Endothelial cell of umbilical vein (primary cell): ENCODE data around the gene LCN15. TPM values are rescaled to one million over a fixed set of nuclear protein-coding genes. Genes with fewer than 3 reads are reported as not detected.

Experiments used
- BruUV-seq: library from RNA; stranded (reverse); fragments of 400-500 nt; replicated peaks from 2 replicates; lab custom pipeline; 2021; lab: Mats Ljungman, UMichigan
- CTCF ChIA-PET: fragments of 300-600, 350-600 bp; sonication (Branson Sonifier 250); formaldehyde crosslinking; loops from one replicate; lab custom pipeline; 2021; ENCODE audit warnings: antibody characterized with exemption, inconsistent platforms; lab: Charles Lee
- POLR2A ChIA-PET: fragments of 300-600, 350-600 bp; sonication (Branson Sonifier 250); formaldehyde crosslinking; loops from one replicate; lab custom pipeline; 2021; ENCODE audit warnings: antibody characterized with exemption, inconsistent platforms; lab: Charles Lee
- DNase-seq: peaks from one replicate; pipeline ENCODE4 v3.0.0-alpha.2; 2011; ENCODE audit warnings: low read depth, low spot score
- FAIRE-seq: peaks from 2 replicates; lab custom pipeline; 2011; peaks lifted over from hg19 to GRCh38; lab: Jason Lieb, UNC
- H2AFZ ChIP-seq: 2 replicates; pipeline ENCODE4 v1.6.0; 2012; ENCODE audit warnings: low read depth, low read length, control low read depth, inconsistent platforms
- H3K27ac ChIP-seq: 2 replicates; pipeline ENCODE4 v1.5.1; 2011; ENCODE audit warnings: low read depth, mild to moderate bottlenecking, control low read depth, low read length, moderate library complexity; ENCODE audit not compliant: insufficient read depth
- H3K27me3 ChIP-seq, 2 experiments: 2 replicates each; pipeline versions ENCODE4 v1.6.0 to v1.6.1; 2011; ENCODE audit warnings: low read length in 2 of 2, mixed read lengths in 1 of 2; ENCODE audit not compliant: control insufficient read depth in 2 of 2, insufficient read depth in 2 of 2
- H3K36me3 ChIP-seq, 2 experiments: 2 replicates in 1 of 2; 3 replicates in 1 of 2; pipeline ENCODE4 v1.5.1; 2011; ENCODE audit warnings: low read length in 2 of 2, mild to moderate bottlenecking in 1 of 2, moderate library complexity in 1 of 2; ENCODE audit not compliant: control insufficient read depth in 2 of 2, insufficient read depth in 2 of 2; ENCODE audit errors: extremely low read depth in 1 of 2
- H3K4me1 ChIP-seq: 3 replicates; pipeline ENCODE4 v1.5.1; 2011; ENCODE audit warnings: mild to moderate bottlenecking, low read length; ENCODE audit not compliant: control insufficient read depth, insufficient read depth; ENCODE audit errors: extremely low read depth
- H3K4me2 ChIP-seq: 2 replicates; pipeline ENCODE4 v1.6.1; 2011; ENCODE audit warnings: low read length, control low read depth, mixed read lengths; ENCODE audit not compliant: insufficient read depth
- H3K4me3 ChIP-seq, 3 experiments: fragments of 200-600 bp in 1 of 3; sonication (generic), shearing (Covaris generic) in 1 of 3; replicated peaks in 1 of 3; 2 replicates each; pipeline ENCODE4 v1.5.1; 2011 to 2016; ENCODE audit warnings: control low read depth in 3 of 3, low read length in 3 of 3, mild to moderate bottlenecking in 2 of 3, inconsistent platforms in 1 of 3, low read depth in 1 of 3, moderate library complexity in 1 of 3; ENCODE audit not compliant: insufficient read depth in 1 of 3
- H3K79me2 ChIP-seq: 2 replicates; pipeline ENCODE4 v1.6.0; 2012; ENCODE audit warnings: low read length, inconsistent platforms; ENCODE audit not compliant: control insufficient read depth, insufficient read depth
- H3K9ac ChIP-seq: replicated peaks from 2 replicates; pipeline ENCODE3; 2011; ENCODE audit warnings: low read length, control low read depth; ENCODE audit not compliant: insufficient read depth; ENCODE audit errors: extremely low read depth
- H3K9me1 ChIP-seq: replicated peaks from 3 replicates; pipeline ENCODE4 v1.6.0; 2011; ENCODE audit warnings: mild to moderate bottlenecking, low read length; ENCODE audit not compliant: control insufficient read depth, insufficient read depth; ENCODE audit errors: extremely low read depth
- H3K9me3 ChIP-seq: replicated peaks from 2 replicates; pipeline ENCODE4 v1.5.1; 2012; ENCODE audit warnings: low read length, inconsistent platforms; ENCODE audit not compliant: control insufficient read depth, insufficient read depth
- H4K20me1 ChIP-seq: replicated peaks from 2 replicates; pipeline ENCODE3; 2011; ENCODE audit warnings: mild to moderate bottlenecking, low read length; ENCODE audit not compliant: control insufficient read depth, insufficient read depth; ENCODE audit errors: extremely low read depth
- CTCF ChIP-seq, 2 donors: IDR thresholded peaks; 1 replicate in 1 of 2; 2 replicates in 1 of 2; pipeline ENCODE4 v1.5.1; 2011; ENCODE audit warnings: low read length in 2 of 2, mild to moderate bottlenecking in 2 of 2, moderate library complexity in 2 of 2, control low read depth in 1 of 2, inconsistent platforms in 1 of 2, low read depth in 1 of 2; ENCODE audit not compliant: insufficient read depth in 1 of 2; ENCODE audit errors: extremely low read depth in 1 of 2
- EZH2 ChIP-seq: IDR thresholded peaks from 2 replicates; pipeline ENCODE4 v1.6.1; 2012; ENCODE audit warnings: borderline replicate concordance, low read depth, mild to moderate bottlenecking, moderate library complexity, low read length, inconsistent platforms; ENCODE audit not compliant: severe bottlenecking
- MAX ChIP-seq: IDR thresholded peaks from 2 replicates; pipeline ENCODE4 v1.6.1; 2011; ENCODE audit not compliant: insufficient read depth, insufficient read length
- MYC ChIP-seq: IDR thresholded peaks from one replicate; pipeline ENCODE4 v1.6.1; 2011; ENCODE audit warnings: mild to moderate bottlenecking, low read depth, low read length
- POLR2A ChIP-seq: IDR thresholded peaks from 2 replicates; pipeline ENCODE4 v1.6.1; 2012; ENCODE audit warnings: low read depth, mild to moderate bottlenecking, control low read depth, low read length
- POLR2AphosphoS5 ChIP-seq: IDR thresholded peaks from 2 replicates; pipeline ENCODE4 v1.6.1; 2012; ENCODE audit warnings: low read depth, mild to moderate bottlenecking, control low read depth, low read length, moderate library complexity; ENCODE audit not compliant: insufficient read depth
- dilution Hi-C: fragments of 300-500 bp; cut with MboI; formaldehyde crosslinking; loops from one replicate; pipeline ENCODE4 v1.15.0; 2019; ENCODE audit warnings: low sequenced_read_pairs; ENCODE audit not compliant: extremely low pct_ligation_motif_present
- intact Hi-C: fragments of 100-400 bp; cut with micrococcal nuclease; formaldehyde crosslinking; loops from one replicate; pipeline ENCODE4 v1.10.0; 2022
- polyA plus RNA-seq, 4 experiments: library from polyadenylated mRNA; depleted of rRNA in 3 of 4; stranded (reverse) in 3 of 4; unstranded in 1 of 4; fragments of >200 nt; gene quantifications; 2 replicates each; pipeline versions ENCODE4 v1.2.1 to v1.2.3, GENCODE V29; 2011 to 2012; ENCODE audit warnings: missing spikeins in 1 of 4
- total RNA-seq: library from RNA; stranded (reverse); gene quantifications from 2 replicates; pipeline ENCODE4 v1.2.3, GENCODE V29; 2021

The LCN15 gene
- total and polyA plus RNA-seq, 2 donors (not counting 3 experiments of a cell fraction or from before 2014, with no cell fraction given): not detected

DNA sequence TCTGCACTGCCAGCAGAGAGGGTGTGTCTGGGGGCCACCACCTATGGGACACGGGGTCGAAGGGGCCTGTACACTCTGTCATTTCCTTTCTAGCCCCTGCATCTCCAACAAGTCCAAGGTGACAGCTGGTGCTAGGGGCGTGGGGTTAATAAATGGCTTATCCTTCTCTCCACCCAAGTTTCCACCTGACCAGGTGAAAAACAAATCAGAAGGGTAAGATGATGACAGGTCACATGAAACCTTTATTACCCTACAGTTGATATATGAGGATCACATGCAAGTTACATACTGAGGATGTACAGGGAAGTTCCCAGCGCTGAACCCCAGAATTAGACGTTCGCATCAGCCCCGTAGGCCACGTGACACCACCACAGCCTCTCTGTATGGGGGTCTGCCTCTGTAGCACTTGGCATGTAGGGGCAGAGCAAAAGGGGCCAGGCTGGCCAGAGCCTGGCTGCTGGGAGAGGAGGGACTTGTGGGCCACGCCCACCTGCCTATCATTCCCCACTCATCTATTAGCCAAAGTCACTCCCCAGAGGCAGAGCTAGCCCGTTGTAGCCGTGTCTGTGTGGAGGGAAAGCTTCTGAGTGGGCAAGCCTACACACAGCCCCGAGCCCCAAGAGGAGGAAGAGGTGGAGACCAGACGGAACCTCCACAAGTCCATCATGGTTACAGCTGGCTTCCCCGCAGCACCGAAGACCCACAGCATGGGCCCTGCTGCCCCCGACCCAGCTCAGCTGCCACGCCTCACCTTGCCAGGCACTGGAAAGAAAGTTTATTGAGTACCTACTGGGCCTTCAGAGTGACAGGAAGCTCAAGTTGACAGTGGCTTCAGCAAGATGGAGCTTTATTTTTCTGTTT, 29.0 kb upstream of the LCN15 start:
- no peak overlapping the region for H2AFZ ChIP-seq
- no peak for FAIRE-seq
- no peaks in the 10 kb centered on the region for H3K9me1 ChIP-seq
- H3K79me2 ChIP-seq: peaks cover 1% of the 10 kb centered on the region
- H3K9me3 ChIP-seq: no peaks in the 10 kb centered on the region
- no peak overlapping the region for H3K4me2 ChIP-seq
- ChIA-PET POLR2A (no interaction called here), CTCF (interaction anchor here (1.1 to 2.0 kb wide), 8 partner anchors 8 to 270 kb away, joined by 3 to 8 read pairs (median 4); partner anchors contain the start of genes AJM1 and RABL6)
- H3K9ac ChIP-seq: no peak overlapping the region
- intact Hi-C loops: loop anchor here (5.0 kb wide), 3 partner anchors 54 to 94 kb away; partner anchors contain the start of genes PHPT1 and TRAF2
- dilution Hi-C loops: no loop called here
- H3K27ac ChIP-seq: no peak overlapping the region
- no peak overlapping the region for H3K4me3 ChIP-seq
- BruUV-seq: TSS peak; percentile 10
- H4K20me1 ChIP-seq: no peaks in the 10 kb centered on the region
- H3K4me1 ChIP-seq: peaks cover 7% of the 10 kb centered on the region
- DNase-seq: no peak
- H3K27me3 ChIP-seq: peaks cover 7 to 9% of the 10 kb centered on the region in 2 experiments
- peaks cover 0 to 2% of the 10 kb centered on the region in 2 experiments for H3K36me3 ChIP-seq
- TF ChIP-seq POLR2AphosphoS5 (no peak), POLR2A (peak; percentile 28)

DNA sequence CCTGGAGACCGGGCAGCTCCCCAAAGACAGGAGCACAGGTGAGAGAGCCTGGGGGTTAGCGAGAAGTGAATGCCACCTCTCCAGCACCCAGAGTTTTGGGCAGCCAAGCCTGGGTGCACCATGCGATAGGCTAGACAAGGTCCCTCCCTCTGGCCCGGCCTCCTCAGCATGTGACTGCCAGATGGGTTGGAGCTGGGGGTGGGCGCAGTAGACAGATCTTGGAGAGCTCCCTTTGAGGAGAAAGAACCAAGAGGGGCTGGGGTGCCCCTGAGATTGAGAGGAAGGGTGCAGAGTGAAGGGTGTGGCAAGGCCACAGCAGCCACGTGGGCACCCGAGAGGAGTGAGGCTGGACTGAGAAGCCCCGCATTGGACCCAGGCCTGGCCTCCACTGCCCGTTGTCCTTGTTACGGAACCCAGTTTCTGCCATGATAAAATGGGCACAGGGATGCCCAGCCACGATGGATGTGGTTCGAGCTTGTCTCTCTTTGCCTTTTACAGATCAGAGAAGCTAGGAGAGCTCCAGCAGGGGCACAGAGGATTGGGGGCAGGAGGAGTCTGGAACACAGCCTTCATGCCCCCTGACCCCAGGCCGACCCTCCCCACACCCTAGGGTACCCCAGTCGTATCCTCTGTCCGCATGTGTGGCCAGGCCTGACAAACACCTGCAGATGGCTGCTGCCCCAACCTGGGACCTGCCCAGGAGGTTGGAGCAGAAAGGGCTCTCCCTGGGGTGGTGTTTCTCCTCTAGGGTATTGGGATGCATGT, 28.2 kb upstream of the LCN15 start:
- H3K79me2 ChIP-seq: peaks cover 1% of the 10 kb centered on the region
- CTCF ChIA-PET: interaction anchor here (1.1 to 2.0 kb wide), 4 partner anchors 9 to 18 kb away, joined by 3 to 8 read pairs (median 5); partner anchors contain the start of gene RABL6

More for the DNA sequence above, 28.2 kb upstream of the LCN15 start:
- intact Hi-C loops: loop anchor here (5.0 kb wide), 3 partner anchors 55 to 95 kb away; partner anchors contain the start of genes PHPT1 and TRAF2
- peaks cover 6 to 7% of the 10 kb centered on the region in 2 experiments for H3K27me3 ChIP-seq
- no TSS peak for BruUV-seq
- FAIRE-seq (no peak), DNase-seq (no peak)
- peaks cover 0 to 2% of the 10 kb centered on the region in 2 experiments for H3K36me3 ChIP-seq
- no peak overlapping the region for H3K4me3 ChIP-seq
- no peak overlapping the region for H3K9ac ChIP-seq
- H4K20me1 ChIP-seq: no peaks in the 10 kb centered on the region
- H3K9me1 ChIP-seq: no peaks in the 10 kb centered on the region
- POLR2A ChIA-PET: no interaction called here
- peaks cover 7% of the 10 kb centered on the region for H3K4me1 ChIP-seq
- TF ChIP-seq POLR2AphosphoS5 (no peak), EZH2 (no peak), CTCF (IDR thresholded peaks at IDR 0.05; ENCODE audit: extremely low read depth in 1 of 2, insufficient read depth in 1 of 2, low read depth in 1 of 2, low read length in 2 of 2) (no peak), MYC (no peak), MAX (no peak), POLR2A (no peak)
- no peak overlapping the region for H3K4me2 ChIP-seq
- H3K27ac ChIP-seq: no peak overlapping the region
- no peak overlapping the region for H2AFZ ChIP-seq
- dilution Hi-C loops: no loop called here
- no peaks in the 10 kb centered on the region for H3K9me3 ChIP-seq
